Trophoblast cell (in vitro differentiated cells and primary cell): Measurements from ENCODE around the gene TENM3.

Experiments used
- DNase-seq, 2 donors: peaks; one replicate each; pipeline ENCODE4 v3.0.0-alpha.2; 2016
- H2AFZ ChIP-seq: 2 replicates; pipeline ENCODE4 v1.6.1; 2013; ENCODE audit warnings: low read length, moderate library complexity, mild to moderate bottlenecking; ENCODE audit not compliant: insufficient read depth, poor library complexity
- H2AK5ac ChIP-seq: 2 replicates; pipeline ENCODE4 v1.6.1; 2013; ENCODE audit warnings: mild to moderate bottlenecking, low read length
- H2BK120ac ChIP-seq: 2 replicates; pipeline ENCODE4 v1.6.1; 2013; ENCODE audit warnings: low read length, mild to moderate bottlenecking, moderate library complexity; ENCODE audit not compliant: insufficient read depth, poor library complexity
- H2BK12ac ChIP-seq: 2 replicates; pipeline ENCODE4 v1.6.1; 2013; ENCODE audit warnings: mild to moderate bottlenecking, low read length, moderate library complexity
- H2BK5ac ChIP-seq: 2 replicates; pipeline ENCODE4 v1.6.1; 2013; ENCODE audit warnings: low read length, low read depth, moderate library complexity, mild to moderate bottlenecking; ENCODE audit not compliant: poor library complexity
- H3K14ac ChIP-seq: 2 replicates; pipeline ENCODE4 v1.6.1; 2013; ENCODE audit warnings: mild to moderate bottlenecking, low read length
- H3K18ac ChIP-seq: 2 replicates; pipeline ENCODE4 v1.6.1; 2013; ENCODE audit warnings: mild to moderate bottlenecking, low read length
- H3K23ac ChIP-seq: 2 replicates; pipeline ENCODE4 v1.6.1; 2013; ENCODE audit warnings: low read length
- H3K27ac ChIP-seq: 2 replicates; pipeline ENCODE4 v1.5.1; 2013; ENCODE audit warnings: low read depth, mild to moderate bottlenecking, inconsistent platforms, low read length, moderate library complexity
- H3K27me3 ChIP-seq: 2 replicates; pipeline ENCODE4 v1.6.1; 2013; ENCODE audit warnings: inconsistent platforms, mild to moderate bottlenecking, low read length, moderate library complexity; ENCODE audit not compliant: insufficient read depth
- H3K36me3 ChIP-seq, 2 experiments: 1 replicate in 1 of 2; 2 replicates in 1 of 2; pipeline ENCODE4 v1.6.1; 2013; ENCODE audit warnings: low read length in 2 of 2, mild to moderate bottlenecking in 2 of 2, moderate library complexity in 1 of 2; ENCODE audit not compliant: insufficient read depth in 2 of 2, control insufficient read depth in 1 of 2
- H3K4ac ChIP-seq: 2 replicates; pipeline ENCODE4 v1.6.1; 2013; ENCODE audit warnings: low read depth, mild to moderate bottlenecking, low read length, moderate library complexity
- H3K4me1 ChIP-seq, 2 experiments: 1 replicate in 1 of 2; 2 replicates in 1 of 2; pipeline ENCODE4 v1.6.1; 2013; ENCODE audit warnings: low read length in 2 of 2, mild to moderate bottlenecking in 2 of 2, moderate library complexity in 1 of 2; ENCODE audit not compliant: insufficient read depth in 2 of 2, control insufficient read depth in 1 of 2
- H3K4me2 ChIP-seq: 2 replicates; pipeline ENCODE4 v1.6.1; 2013; ENCODE audit warnings: inconsistent platforms, mild to moderate bottlenecking, low read length, moderate library complexity
- H3K4me3 ChIP-seq: 2 replicates; pipeline ENCODE4 v1.5.1; 2013; ENCODE audit warnings: mild to moderate bottlenecking, low read depth, low read length, inconsistent platforms
- H3K79me1 ChIP-seq: one replicate; pipeline ENCODE4 v1.6.1; 2013; ENCODE audit warnings: low read length
- H3K79me2 ChIP-seq: 2 replicates; pipeline ENCODE4 v1.6.1; 2013; ENCODE audit warnings: low read length, mild to moderate bottlenecking; ENCODE audit not compliant: control insufficient read depth, insufficient read depth, poor library complexity
- H3K9ac ChIP-seq: 2 replicates; pipeline ENCODE4 v1.6.1; 2013; ENCODE audit warnings: mild to moderate bottlenecking, low read length
- H3K9me3 ChIP-seq: 2 replicates; pipeline ENCODE4 v1.6.1; 2013; ENCODE audit warnings: low read depth, mild to moderate bottlenecking, control low read depth, inconsistent platforms, low read length; ENCODE audit not compliant: insufficient read depth
- H4K12ac ChIP-seq: 2 replicates; pipeline ENCODE4 v1.6.1; 2013; ENCODE audit warnings: low read depth, mild to moderate bottlenecking, low read length, moderate library complexity
- H4K8ac ChIP-seq: 2 replicates; pipeline ENCODE4 v1.6.1; 2013; ENCODE audit warnings: low read depth, mild to moderate bottlenecking, low read length, moderate library complexity
- H4K91ac ChIP-seq: one replicate; pipeline ENCODE4 v1.6.1; 2013; ENCODE audit warnings: low read depth, mild to moderate bottlenecking, low read length, moderate library complexity
- WGBS: extraction: QIAGEN DNeasy Blood & Tissue Kit; methylation state at CpG from one replicate; pipeline ENCODE4 v1.1.7; 2013; ENCODE audit warnings: missing lambda C conversion rate; ENCODE audit not compliant: insufficient read length, insufficient coverage; ENCODE audit errors: extremely low coverage; 5-methylcytosine and 5-hydroxymethylcytosine counted together

The TENM3 gene

DNA sequence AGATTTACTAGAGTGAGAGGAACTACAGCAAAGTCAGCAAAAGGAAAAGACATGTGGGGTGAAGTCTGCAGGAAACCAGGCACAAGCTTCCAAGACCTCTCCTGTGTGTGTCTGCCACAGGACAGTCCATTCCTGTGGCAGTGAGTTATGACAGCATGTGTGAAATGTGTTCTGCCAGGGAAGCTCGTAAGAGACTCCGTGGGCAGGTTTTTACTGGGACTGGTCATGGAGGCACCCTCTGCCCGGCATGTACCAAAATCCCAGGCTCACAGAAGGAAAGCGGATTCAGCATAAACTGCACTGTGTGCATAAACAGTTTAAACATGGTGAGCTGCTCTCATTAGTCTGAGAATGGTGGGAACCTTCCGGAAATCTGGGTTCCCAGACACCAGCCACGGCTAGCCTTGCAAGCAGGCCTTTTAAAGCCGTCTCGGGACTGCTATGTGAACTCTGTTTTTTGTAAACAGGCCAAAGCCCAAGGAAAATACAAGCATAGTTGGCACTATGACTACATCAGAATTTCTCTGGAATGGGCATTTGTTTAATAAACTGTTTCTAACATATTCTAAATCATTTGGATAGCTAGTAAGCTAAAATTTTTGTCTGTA, 288.5 kb downstream of the TENM3 start:
- H3K79me2 ChIP-seq = no peaks in the 10 kb centered on the region
- no peak overlapping the region for H3K18ac ChIP-seq
- WGBS = no CpG with 5 or more reads among the region's 8 CpGs
- H3K9me3 ChIP-seq = no peaks in the 10 kb centered on the region
- H2BK120ac ChIP-seq = no peak overlapping the region
- no peaks in the 10 kb centered on the region for H3K36me3 ChIP-seq
- H2BK12ac ChIP-seq = no peak overlapping the region
- H4K8ac ChIP-seq = no peak overlapping the region
- no peak overlapping the region for H3K4me3 ChIP-seq
- no peak overlapping the region for H3K27ac ChIP-seq
- no peak overlapping the region for H4K12ac ChIP-seq
- no peak for DNase-seq
- no peak overlapping the region for H3K23ac ChIP-seq
- H3K27me3 ChIP-seq = no peaks in the 10 kb centered on the region
- no peak overlapping the region for H3K4ac ChIP-seq
- H3K4me1 ChIP-seq = peaks cover 2 to 11% of the 10 kb centered on the region in 2 experiments
- H3K14ac ChIP-seq = no peak overlapping the region
- no peak overlapping the region for H2AK5ac ChIP-seq
- no peak overlapping the region for H3K9ac ChIP-seq
- H4K91ac ChIP-seq = no peak overlapping the region
- no peaks in the 10 kb centered on the region for H3K79me1 ChIP-seq
- peak overlapping the region; percentile 13 for H3K4me2 ChIP-seq
- H2AFZ ChIP-seq = no peak overlapping the region
- H2BK5ac ChIP-seq = no peak overlapping the region

DNA sequence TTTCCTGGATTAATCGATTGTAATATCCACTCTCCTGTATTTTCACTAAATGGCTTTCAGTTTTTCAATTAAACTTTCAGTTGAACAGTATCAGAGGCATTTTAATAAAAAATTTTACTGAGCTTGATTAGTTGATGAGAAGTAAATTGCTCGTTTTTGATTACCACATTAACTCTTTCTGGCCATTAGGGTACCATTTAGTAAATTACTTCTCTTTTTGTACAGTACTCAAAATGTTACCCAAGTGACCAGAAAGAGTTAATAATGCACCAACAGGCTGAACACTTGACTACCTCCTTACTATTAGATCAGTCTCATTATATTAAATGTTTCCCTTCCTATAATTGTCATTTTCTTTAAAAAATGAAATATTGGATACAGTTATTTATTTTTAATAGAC, 289.2 kb downstream of the TENM3 start:
- no peak for DNase-seq
- H2BK120ac ChIP-seq = no peak overlapping the region
- no peak overlapping the region for H4K91ac ChIP-seq
- no peak overlapping the region for H2BK5ac ChIP-seq
- no peak overlapping the region for H3K9ac ChIP-seq
- no peaks in the 10 kb centered on the region for H3K79me1 ChIP-seq
- no peak overlapping the region for H3K27ac ChIP-seq
- no peak overlapping the region for H2BK12ac ChIP-seq
- no peaks in the 10 kb centered on the region for H3K79me2 ChIP-seq
- H2AK5ac ChIP-seq = no peak overlapping the region
- H3K9me3 ChIP-seq = no peaks in the 10 kb centered on the region
- H3K14ac ChIP-seq = no peak overlapping the region
- H3K4me2 ChIP-seq = no peak overlapping the region
- H4K12ac ChIP-seq = no peak overlapping the region
- no peak overlapping the region for H3K18ac ChIP-seq
- H3K4me1 ChIP-seq = peaks cover 2 to 11% of the 10 kb centered on the region in 2 experiments
- H3K36me3 ChIP-seq = no peaks in the 10 kb centered on the region
- H4K8ac ChIP-seq = no peak overlapping the region
- H2AFZ ChIP-seq = no peak overlapping the region
- no peak overlapping the region for H3K4ac ChIP-seq
- H3K23ac ChIP-seq = no peak overlapping the region
- H3K27me3 ChIP-seq = no peaks in the 10 kb centered on the region
- WGBS = no CpG with 5 or more reads among the region's 2 CpGs
- no peak overlapping the region for H3K4me3 ChIP-seq

DNA sequence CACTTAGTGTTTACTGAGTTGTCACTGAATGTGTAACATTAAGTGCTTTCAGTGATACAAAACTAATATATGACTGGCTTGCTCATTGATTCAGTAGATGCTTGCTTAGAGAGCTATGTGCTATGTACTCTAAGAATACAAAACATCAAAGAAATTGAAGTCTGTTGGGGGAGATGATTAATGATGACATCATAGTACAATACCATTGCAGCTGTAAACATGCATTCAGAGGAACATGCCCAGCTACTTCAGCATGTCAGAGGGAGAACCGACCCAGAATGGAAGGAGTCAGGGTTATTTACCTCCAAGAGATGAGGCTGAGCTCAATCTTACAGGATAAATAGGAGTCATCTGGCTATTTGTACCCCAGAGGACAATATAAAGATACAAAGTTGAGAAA, 290.8 kb downstream of the TENM3 start:
- H2BK120ac ChIP-seq = no peak overlapping the region
- no peaks in the 10 kb centered on the region for H3K36me3 ChIP-seq
- H2BK12ac ChIP-seq = no peak overlapping the region
- H4K91ac ChIP-seq = no peak overlapping the region
- no peak overlapping the region for H2AFZ ChIP-seq
- no peaks in the 10 kb centered on the region for H3K9me3 ChIP-seq
- no peak overlapping the region for H3K23ac ChIP-seq
- no peak overlapping the region for H3K9ac ChIP-seq
- no peak overlapping the region for H3K4me3 ChIP-seq
- H3K4me2 ChIP-seq = no peak overlapping the region
- H3K79me2 ChIP-seq = no peaks in the 10 kb centered on the region
- no peak overlapping the region for H3K14ac ChIP-seq
- no peaks in the 10 kb centered on the region for H3K79me1 ChIP-seq
- no peak overlapping the region for H2AK5ac ChIP-seq
- no peak overlapping the region for H3K4ac ChIP-seq
- no peak overlapping the region for H4K8ac ChIP-seq
- peaks cover 2 to 11% of the 10 kb centered on the region in 2 experiments for H3K4me1 ChIP-seq
- no CpG with 5 or more reads among the region's 1 CpG for WGBS
- no peaks in the 10 kb centered on the region for H3K27me3 ChIP-seq
- no peak overlapping the region for H3K27ac ChIP-seq
- DNase-seq = no peak
- no peak overlapping the region for H2BK5ac ChIP-seq
- H4K12ac ChIP-seq = no peak overlapping the region
- H3K18ac ChIP-seq = no peak overlapping the region

GRCh38 chr4:182536221-182536811, 293.1 kb downstream of the TENM3 start:
- peaks cover 0 to 4% of the 10 kb centered on the region in 2 experiments for H3K4me1 ChIP-seq
- H3K4me3 ChIP-seq = no peak overlapping the region
- no peak overlapping the region for H2BK120ac ChIP-seq
- peaks cover 0 to 1% of the 10 kb centered on the region in 2 experiments for H3K36me3 ChIP-seq
- no peaks in the 10 kb centered on the region for H3K79me1 ChIP-seq
- H2BK12ac ChIP-seq = no peak overlapping the region
- no peak overlapping the region for H4K91ac ChIP-seq
- no peak for DNase-seq
- H3K27me3 ChIP-seq = no peaks in the 10 kb centered on the region
- no peaks in the 10 kb centered on the region for H3K79me2 ChIP-seq
- no peak overlapping the region for H3K23ac ChIP-seq
- H3K4ac ChIP-seq = no peak overlapping the region
- H3K27ac ChIP-seq = no peak overlapping the region
- H4K8ac ChIP-seq = no peak overlapping the region
- no CpG with 5 or more reads among the region's 8 CpGs for WGBS
- no peak overlapping the region for H2BK5ac ChIP-seq
- no peak overlapping the region for H3K9ac ChIP-seq
- no peak overlapping the region for H3K14ac ChIP-seq
- no peak overlapping the region for H3K4me2 ChIP-seq
- no peaks in the 10 kb centered on the region for H3K9me3 ChIP-seq
- no peak overlapping the region for H2AK5ac ChIP-seq
- H4K12ac ChIP-seq = no peak overlapping the region
- no peak overlapping the region for H3K18ac ChIP-seq
- no peak overlapping the region for H2AFZ ChIP-seq
